K562 (cell line): Measurements from ENCODE around the gene SLC25A20. TPM values are rescaled to one million over a fixed set of nuclear protein-coding genes. Genes with fewer than 3 reads are reported as not detected.

Experiments
- BRF1 ChIP-seq: IDR thresholded peaks from 3 replicates; pipeline ENCODE4 v1.6.1; 2011; ENCODE audit warnings: borderline replicate concordance, mild to moderate bottlenecking; ENCODE audit not compliant: insufficient read length; ENCODE audit errors: extremely low read depth
- CBX1 ChIP-seq: sonication (generic); IDR thresholded peaks from 2 replicates; pipeline ENCODE4 v1.6.1; 2016; ENCODE audit warnings: antibody characterized with exemption, low read depth, mild to moderate bottlenecking
- GABPB1 ChIP-seq: sonication (generic); formaldehyde crosslinking; IDR thresholded peaks from 2 replicates; pipeline ENCODE4 v1.8.0; 2022; ENCODE audit warnings: mild to moderate bottlenecking, missing genetic modification reagents
- HIVEP1 ChIP-seq: fragments of 250-450 bp; sonication (Bioruptor Pico); IDR thresholded peaks from 2 replicates; pipeline ENCODE4 v1.4.0; 2020; ENCODE audit warnings: mild to moderate bottlenecking
- HMGN3 ChIP-seq: IDR thresholded peaks from 2 replicates; pipeline ENCODE4 v1.6.1; 2011; ENCODE audit warnings: borderline replicate concordance, low read depth, mild to moderate bottlenecking, mixed read lengths, low read length; ENCODE audit not compliant: insufficient read length; ENCODE audit errors: extremely low read depth
- HNRNPLL ChIP-seq: fragments of 200-400 bp; formaldehyde crosslinking; IDR thresholded peaks from 2 replicates; pipeline ENCODE4 v1.6.1; 2017; ENCODE audit warnings: low read length, low read depth, mild to moderate bottlenecking; ENCODE audit not compliant: poor library complexity, severe bottlenecking
- KDM1A ChIP-seq, 2 experiments: fragments of 450-650 bp; IDR thresholded peaks; 2 replicates each; pipeline ENCODE4 v1.6.1; 2016; ENCODE audit warnings: mild to moderate bottlenecking in 2 of 2
- MXI1 ChIP-seq: IDR thresholded peaks from 2 replicates; pipeline ENCODE4 v1.6.1; 2011; ENCODE audit warnings: low read depth, mild to moderate bottlenecking, improper control_type of control experiment, low read length
- NR2C1 ChIP-seq, 2 experiments: fragments of 450-650 bp; IDR thresholded peaks; 2 replicates each; pipeline ENCODE4 v1.6.1; 2017; ENCODE audit warnings: mild to moderate bottlenecking in 2 of 2, antibody characterized with exemption in 1 of 2, inconsistent platforms in 1 of 2, missing compliant biosample characterization in 1 of 2, missing genetic modification characterization in 1 of 2
- RBM22 ChIP-seq: fragments of 200-400 bp; formaldehyde crosslinking; IDR thresholded peaks from 2 replicates; pipeline ENCODE4 v1.6.1; 2018; ENCODE audit warnings: low read length, low read depth; ENCODE audit not compliant: poor library complexity, severe bottlenecking
- RFX5 ChIP-seq: IDR thresholded peaks from 2 replicates; pipeline ENCODE4 v1.6.1; 2011; ENCODE audit warnings: low read depth, mild to moderate bottlenecking, improper control_type of control experiment, low read length
- SLC30A9 ChIP-seq: fragments of 250-450 bp; sonication (Bioruptor Pico); IDR thresholded peaks from 2 replicates; pipeline ENCODE4 v1.8.0; 2022; ENCODE audit warnings: mild to moderate bottlenecking, moderate library complexity
- SMAD4 ChIP-seq: fragments of 250-450 bp; sonication (Bioruptor Pico); conservative IDR thresholded peaks from 2 replicates; pipeline ENCODE4 v1.8.0; 2021; ENCODE audit warnings: inconsistent platforms, mild to moderate bottlenecking, moderate library complexity
- TGIF2 ChIP-seq: sonication (generic); formaldehyde crosslinking; IDR thresholded peaks from 2 replicates; pipeline ENCODE4 v1.8.1; 2022; ENCODE audit warnings: mild to moderate bottlenecking, missing genetic modification reagents, moderate library complexity
- ZNF12 ChIP-seq: sonication (generic); formaldehyde crosslinking; IDR thresholded peaks from 2 replicates; pipeline ENCODE4 v1.4.0; 2020; ENCODE audit warnings: mild to moderate bottlenecking, missing genetic modification reagents
- ZNF239 ChIP-seq: fragments of 250-450 bp; sonication (Bioruptor Pico); IDR thresholded peaks from 2 replicates; pipeline ENCODE4 v1.4.0; 2020; ENCODE audit warnings: mild to moderate bottlenecking
- polyA plus RNA-seq, 8 experiments: library from polyadenylated mRNA; depleted of rRNA in 4 of 8; stranded (reverse) in 5 of 8; unstranded in 3 of 8; fragments of >200 nt; fragmentation: Nextera tagmentation in 2 of 8; fragmentation: Illumina TruSeq in 1 of 8; extraction: Ambion mirVana in 2 of 8; extraction: Trizol in 1 of 8; gene quantifications; 2 replicates each; pipeline versions ENCODE4 v1.2.1 to v1.2.3, GENCODE V29; 2011 to 2014; ENCODE audit warnings: inconsistent platforms in 1 of 8, missing spikeins in 1 of 8
- total RNA-seq, 7 experiments: library from RNA; depleted of rRNA in 6 of 7; stranded (reverse); fragments of >200 nt in 6 of 7; fragmentation: Illumina TruSeq in 2 of 7; extraction: Trizol in 2 of 7; gene quantifications; 2 replicates each; pipeline versions ENCODE4 v1.2.1 to v1.2.3, GENCODE V29; 2011 to 2021; ENCODE audit warnings: low replicate concordance in 1 of 7
- TF ChIP-seq, protein P1 (sequence below), 3 experiments: fragments of 200-800 bp in 1 of 3; fragments of 250-450 bp in 1 of 3; fragments of 450-650 bp in 1 of 3; sonication (Bioruptor Pico) in 1 of 3; sonication (Bioruptor generic) in 1 of 3; formaldehyde crosslinking in 1 of 3; IDR thresholded peaks; 2 replicates each; pipeline versions ENCODE4 v1.6.1 to v1.8.0; 2016 to 2022; ENCODE audit warnings: mild to moderate bottlenecking in 2 of 3, missing genetic modification characterization in 2 of 3, missing compliant biosample characterization in 1 of 3, moderate library complexity in 1 of 3
- TF ChIP-seq, protein P2 (sequence below): fragments of 250-450 bp; sonication (Bioruptor Pico); IDR thresholded peaks from 2 replicates; pipeline ENCODE4 v1.8.0; 2022; ENCODE audit warnings: inconsistent platforms
- TF ChIP-seq, protein P3 (sequence below): sonication (generic); formaldehyde crosslinking; IDR thresholded peaks from 2 replicates; pipeline ENCODE4 v1.9.0; 2022; ENCODE audit warnings: mild to moderate bottlenecking, missing genetic modification reagents

SLC25A20 gene
- total and polyA plus RNA-seq, 9 of the 15 experiments (the other 6 are each of a cell fraction or from before 2014, with no cell fraction given), result 14.3 to 48.1 (median 21.6) TPM

DNA sequence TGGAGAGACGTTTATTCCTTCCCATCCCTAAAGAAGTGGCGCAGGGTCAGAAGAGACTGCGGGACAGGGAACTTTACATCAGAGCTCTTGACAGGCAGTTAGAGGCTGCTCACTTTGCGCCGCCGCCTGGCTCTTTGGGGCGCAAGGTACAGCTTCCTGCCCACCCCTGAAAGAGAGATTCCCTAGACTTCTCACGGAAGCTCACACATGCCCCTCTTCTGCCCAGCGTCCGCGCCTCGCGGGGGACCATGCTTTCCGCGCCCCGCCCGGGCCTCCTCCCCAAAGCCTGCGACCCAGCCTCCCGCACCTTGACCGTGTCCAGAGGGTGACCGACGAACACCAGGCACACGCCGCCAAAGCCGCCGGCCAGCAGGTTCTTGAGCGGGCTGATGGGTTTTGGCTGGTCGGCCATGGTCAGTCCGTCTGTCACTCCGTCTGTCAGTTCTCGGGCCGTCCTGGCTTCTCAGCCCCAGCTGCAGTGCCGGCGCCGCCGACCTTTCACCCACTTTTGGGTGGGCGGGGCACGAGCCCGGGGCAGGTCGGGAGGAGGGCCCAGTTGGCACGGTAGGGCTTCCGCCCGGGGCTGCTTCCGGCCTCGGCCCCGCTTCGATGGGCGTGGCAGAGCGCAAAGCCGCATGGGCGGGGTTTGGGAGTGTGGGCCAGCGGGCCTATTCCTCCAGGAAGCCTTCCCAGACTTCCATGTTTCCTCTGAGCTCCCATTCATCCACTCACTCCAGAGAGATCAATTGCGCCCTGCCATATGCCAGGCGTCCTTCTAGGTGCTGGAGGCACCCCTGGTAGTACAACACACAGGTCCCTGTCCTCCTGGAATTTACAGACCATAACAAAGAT, at the start of gene SLC25A20 (continued):
- TF ChIP-seq, protein P1, sequence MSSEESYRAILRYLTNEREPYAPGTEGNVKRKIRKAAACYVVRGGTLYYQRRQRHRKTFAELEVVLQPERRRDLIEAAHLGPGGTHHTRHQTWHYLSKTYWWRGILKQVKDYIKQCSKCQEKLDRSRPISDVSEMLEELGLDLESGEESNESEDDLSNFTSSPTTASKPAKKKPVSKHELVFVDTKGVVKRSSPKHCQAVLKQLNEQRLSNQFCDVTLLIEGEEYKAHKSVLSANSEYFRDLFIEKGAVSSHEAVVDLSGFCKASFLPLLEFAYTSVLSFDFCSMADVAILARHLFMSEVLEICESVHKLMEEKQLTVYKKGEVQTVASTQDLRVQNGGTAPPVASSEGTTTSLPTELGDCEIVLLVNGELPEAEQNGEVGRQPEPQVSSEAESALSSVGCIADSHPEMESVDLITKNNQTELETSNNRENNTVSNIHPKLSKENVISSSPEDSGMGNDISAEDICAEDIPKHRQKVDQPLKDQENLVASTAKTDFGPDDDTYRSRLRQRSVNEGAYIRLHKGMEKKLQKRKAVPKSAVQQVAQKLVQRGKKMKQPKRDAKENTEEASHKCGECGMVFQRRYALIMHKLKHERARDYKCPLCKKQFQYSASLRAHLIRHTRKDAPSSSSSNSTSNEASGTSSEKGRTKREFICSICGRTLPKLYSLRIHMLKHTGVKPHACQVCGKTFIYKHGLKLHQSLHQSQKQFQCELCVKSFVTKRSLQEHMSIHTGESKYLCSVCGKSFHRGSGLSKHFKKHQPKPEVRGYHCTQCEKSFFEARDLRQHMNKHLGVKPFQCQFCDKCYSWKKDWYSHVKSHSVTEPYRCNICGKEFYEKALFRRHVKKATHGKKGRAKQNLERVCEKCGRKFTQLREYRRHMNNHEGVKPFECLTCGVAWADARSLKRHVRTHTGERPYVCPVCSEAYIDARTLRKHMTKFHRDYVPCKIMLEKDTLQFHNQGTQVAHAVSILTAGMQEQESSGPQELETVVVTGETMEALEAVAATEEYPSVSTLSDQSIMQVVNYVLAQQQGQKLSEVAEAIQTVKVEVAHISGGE (CRISPR knock-in tag; IDR thresholded peaks at IDR 0.05), result peak in 1 of 3 experiments; percentile 62; a peak in 2 of 6 replicates
- TF ChIP-seq ZNF12 (CRISPR knock-in tag), result 0 out of 2 replicates have a peak, but pooled peaks have one; percentile 14
- peak; percentile 69; the same call in 1 of the 2 replicates for TF ChIP-seq CBX1
- TF ChIP-seq KDM1A (IDR thresholded peaks at IDR 0.05), result peak; percentile 59 to 86; a peak in 3 of 4 replicates
- TF ChIP-seq NR2C1 (IDR thresholded peaks at IDR 0.05), result peak; percentile 85
- TF ChIP-seq NR2C1 (tag; IDR thresholded peaks at IDR 0.05), result peak; percentile 81
- no peak for TF ChIP-seq RFX5
- peak; percentile 63 for TF ChIP-seq HNRNPLL
- TF ChIP-seq SLC30A9, result no peak
- TF ChIP-seq ZNF239, result no peak
- TF ChIP-seq, protein P2, sequence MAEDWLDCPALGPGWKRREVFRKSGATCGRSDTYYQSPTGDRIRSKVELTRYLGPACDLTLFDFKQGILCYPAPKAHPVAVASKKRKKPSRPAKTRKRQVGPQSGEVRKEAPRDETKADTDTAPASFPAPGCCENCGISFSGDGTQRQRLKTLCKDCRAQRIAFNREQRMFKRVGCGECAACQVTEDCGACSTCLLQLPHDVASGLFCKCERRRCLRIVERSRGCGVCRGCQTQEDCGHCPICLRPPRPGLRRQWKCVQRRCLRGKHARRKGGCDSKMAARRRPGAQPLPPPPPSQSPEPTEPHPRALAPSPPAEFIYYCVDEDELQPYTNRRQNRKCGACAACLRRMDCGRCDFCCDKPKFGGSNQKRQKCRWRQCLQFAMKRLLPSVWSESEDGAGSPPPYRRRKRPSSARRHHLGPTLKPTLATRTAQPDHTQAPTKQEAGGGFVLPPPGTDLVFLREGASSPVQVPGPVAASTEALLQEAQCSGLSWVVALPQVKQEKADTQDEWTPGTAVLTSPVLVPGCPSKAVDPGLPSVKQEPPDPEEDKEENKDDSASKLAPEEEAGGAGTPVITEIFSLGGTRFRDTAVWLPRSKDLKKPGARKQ (CRISPR knock-in tag), result no peak
- TF ChIP-seq SMAD4 (CRISPR knock-in tag), result 0 out of 2 replicates have a peak, but pooled peaks have one; percentile 62
- peak; percentile 23; the same call in 1 of the 2 replicates for TF ChIP-seq MXI1
- TF ChIP-seq BRF1, result no peak
- peak; percentile 31 for TF ChIP-seq HMGN3
- TF ChIP-seq GABPB1, result peak; percentile 79; the same call in 1 of the 2 replicates
- TF ChIP-seq RBM22, result no peak
- TF ChIP-seq, protein P3, sequence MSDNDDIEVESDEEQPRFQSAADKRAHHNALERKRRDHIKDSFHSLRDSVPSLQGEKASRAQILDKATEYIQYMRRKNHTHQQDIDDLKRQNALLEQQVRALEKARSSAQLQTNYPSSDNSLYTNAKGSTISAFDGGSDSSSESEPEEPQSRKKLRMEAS, result peak; percentile 67; the same call in 1 of the 2 replicates
- TF ChIP-seq HIVEP1 (CRISPR knock-in tag), result no peak
- TF ChIP-seq TGIF2 (CRISPR knock-in tag), result peak; percentile 64; the same call in 1 of the 2 replicates
